Uterus (tissue), 4 donors: ENCODE data around the gene PDE4D. TPM values are rescaled to one million over a fixed set of nuclear protein-coding genes. Genes with fewer than 3 reads are reported as not detected.

ENCODE experiments used
- DNase-seq, 2 donors: peaks; one replicate each; pipeline ENCODE4 v3.0.0-alpha.2; 2019 to 2020
- H3K27ac ChIP-seq, 2 donors: fragments of 200-600 bp; sonication (generic); 1 replicate in 1 of 2; 2 replicates in 1 of 2; pipeline ENCODE4 v1.5.1; 2016 to 2018
- H3K27me3 ChIP-seq, 2 donors: fragments of 200-600 bp; sonication (generic); one replicate each; pipeline ENCODE4 v1.5.1; 2018 to 2019; ENCODE audit warnings: control low read depth in 1 of 2
- H3K36me3 ChIP-seq, 2 donors: fragments of 200-600 bp; sonication (generic); one replicate each; pipeline ENCODE4 v1.5.1; 2019; ENCODE audit warnings: control low read depth in 1 of 2
- H3K4me1 ChIP-seq, 2 donors: fragments of 200-600 bp; sonication (generic); one replicate each; pipeline ENCODE4 v1.5.1; 2018 to 2019; ENCODE audit warnings: control low read depth in 1 of 2
- H3K4me3 ChIP-seq, 2 donors: fragments of 200-600 bp; sonication (generic); 1 replicate in 1 of 2; 2 replicates in 1 of 2; pipeline ENCODE4 v1.5.1; 2018 to 2019; ENCODE audit warnings: mild to moderate bottlenecking in 1 of 2
- H3K9me3 ChIP-seq, 2 donors: fragments of 200-600 bp; sonication (generic); one replicate each; pipeline ENCODE4 v1.5.1; 2019; ENCODE audit warnings: control low read depth in 1 of 2
- CTCF ChIP-seq, 4 experiments: fragments of 200-600 bp in 2 of 4; fragments of 450-650 bp in 2 of 4; sonication (generic) in 2 of 4; IDR thresholded peaks; one replicate each; pipeline ENCODE4 v1.5.1; 2016 to 2019; ENCODE audit warnings: antibody characterized with exemption in 4 of 4, mild to moderate bottlenecking in 2 of 4, moderate library complexity in 1 of 4
- POLR2A ChIP-seq, 2 donors: fragments of 450-650 bp; IDR thresholded peaks; one replicate each; pipeline ENCODE4 v1.6.1; 2016; ENCODE audit warnings: antibody characterized with exemption in 2 of 2, mild to moderate bottlenecking in 1 of 2, moderate library complexity in 1 of 2
- intact Hi-C: fragments of 100-400 bp; cut with DNase I; formaldehyde crosslinking; loops from one replicate; pipeline ENCODE4 v1.15.1; 2023; ENCODE audit warnings: low total_unique reads
- total RNA-seq, 4 donors: library from RNA; depleted of rRNA in 3 of 4; stranded (reverse); fragments of >200 nt in 3 of 4; gene quantifications; one replicate each; pipeline versions ENCODE4 v1.1.0 to v1.2.4, GENCODE V29; 2014 to 2023
- donor health status: DM: yes; HTN: yes; CAD: no.

The PDE4D gene
- total RNA-seq, 4 donors from 2014 or later = 27.1 to 77.0 (median 45.8) TPM

- Histone ChIP-seq H3K4me3 (no peak overlapping the region), H3K36me3 (no peaks in the 10 kb centered on the region), H3K4me1 (no peaks in the 10 kb centered on the region), H3K27ac (no peak overlapping the region), H3K9me3 (no peaks in the 10 kb centered on the region), H3K27me3 (no peaks in the 10 kb centered on the region)
- DNase-seq = no peak
- TF ChIP-seq POLR2A (IDR thresholded peaks at IDR 0.05) (no peak), CTCF (IDR thresholded peaks at IDR 0.05) (no peak)
- intact Hi-C loops = no loop called here
These were observed 966.3 kb downstream of the PDE4D start for GRCh38 chr5:58927181-58927580.

- no peaks in the 10 kb centered on the region for H3K4me1 ChIP-seq
- H3K36me3 ChIP-seq = no peaks in the 10 kb centered on the region
- intact Hi-C loops = no loop called here
- no peak for DNase-seq
- no peaks in the 10 kb centered on the region for H3K9me3 ChIP-seq
- TF ChIP-seq POLR2A (IDR thresholded peaks at IDR 0.05) (no peak), CTCF (IDR thresholded peaks at IDR 0.05) (no peak)
- no peaks in the 10 kb centered on the region for H3K27me3 ChIP-seq
- H3K4me3 ChIP-seq = no peak overlapping the region
- no peak overlapping the region for H3K27ac ChIP-seq
These were observed 967.0 kb downstream of the PDE4D start for GRCh38 chr5:58926541-58926935.

- H3K4me1 ChIP-seq = peaks cover 0 to 5% of the 10 kb centered on the region in 2 donors
- no peak overlapping the region for H3K27ac ChIP-seq
- TF ChIP-seq POLR2A (IDR thresholded peaks at IDR 0.05) (no peak), CTCF (IDR thresholded peaks at IDR 0.05) (no peak)
- H3K27me3 ChIP-seq = no peaks in the 10 kb centered on the region
- no peaks in the 10 kb centered on the region for H3K9me3 ChIP-seq
- no peak for DNase-seq
- H3K36me3 ChIP-seq = no peaks in the 10 kb centered on the region
- intact Hi-C loops = no loop called here
- no peak overlapping the region for H3K4me3 ChIP-seq
These were observed 967.6 kb downstream of the PDE4D start for GRCh38 chr5:58925627-58926540.

- H3K4me1 ChIP-seq = peaks cover 0 to 7% of the 10 kb centered on the region in 2 donors
- TF ChIP-seq POLR2A (IDR thresholded peaks at IDR 0.05) = no peak
- no peak for TF ChIP-seq CTCF (IDR thresholded peaks at IDR 0.05)
- H3K27me3 ChIP-seq = no peaks in the 10 kb centered on the region
- DNase-seq = no peak
- intact Hi-C loops = no loop called here
- no peaks in the 10 kb centered on the region for H3K36me3 ChIP-seq
- H3K27ac ChIP-seq = no peak overlapping the region
- H3K9me3 ChIP-seq = no peaks in the 10 kb centered on the region
- no peak overlapping the region for H3K4me3 ChIP-seq
These were observed 969.2 kb downstream of the PDE4D start for GRCh38 chr5:58924306-58924705.

- Histone ChIP-seq H3K9me3 (no peaks in the 10 kb centered on the region), H3K4me3 (no peak overlapping the region), H3K36me3 (no peaks in the 10 kb centered on the region), H3K4me1 (peaks cover 0 to 7% of the 10 kb centered on the region in 2 donors), H3K27ac (peak overlapping the region; percentile 60 to 74), H3K27me3 (no peaks in the 10 kb centered on the region)
- intact Hi-C loops = no loop called here
- DNase-seq = no peak
- no peak for TF ChIP-seq POLR2A (IDR thresholded peaks at IDR 0.05)
- no peak for TF ChIP-seq CTCF (IDR thresholded peaks at IDR 0.05)
These were observed 970.2 kb downstream of the PDE4D start for GRCh38 chr5:58923355-58923754.
